Right renal pelvis (tissue), 4 donors: ENCODE data around the gene NDRG3. TPM values are rescaled to one million over a fixed set of nuclear protein-coding genes. Genes with fewer than 3 reads are reported as not detected.

Experiments used
- DNase-seq, 4 donors: peaks; one replicate each; pipeline ENCODE4 v3.0.0-alpha.2; 2013; ENCODE audit warnings: low read depth in 4 of 4, low spot score in 3 of 4, missing footprints in 1 of 4
- polyA plus RNA-seq, 4 donors: library from polyadenylated mRNA; unstranded; fragments of 120-200 nt; gene quantifications; one replicate each; pipeline ENCODE4 v1.2.1, GENCODE V29; 2013; ENCODE audit not compliant: insufficient read length in 4 of 4

Gene NDRG3
- polyA plus RNA-seq, 4 donors = 31.3 to 35.9 (median 33.9) TPM

GRCh38 chr20:36768768-36769430 lies 23.0 kb upstream of the NDRG3 start:
- no peak for DNase-seq

GRCh38 chr20:36761125-36761524 lies 15.2 kb upstream of the NDRG3 start:
- DNase-seq = no peak

- DNase-seq = no peak
These were observed 14.8 kb upstream of the NDRG3 start for GRCh38 chr20:36760647-36761046.

DNA sequence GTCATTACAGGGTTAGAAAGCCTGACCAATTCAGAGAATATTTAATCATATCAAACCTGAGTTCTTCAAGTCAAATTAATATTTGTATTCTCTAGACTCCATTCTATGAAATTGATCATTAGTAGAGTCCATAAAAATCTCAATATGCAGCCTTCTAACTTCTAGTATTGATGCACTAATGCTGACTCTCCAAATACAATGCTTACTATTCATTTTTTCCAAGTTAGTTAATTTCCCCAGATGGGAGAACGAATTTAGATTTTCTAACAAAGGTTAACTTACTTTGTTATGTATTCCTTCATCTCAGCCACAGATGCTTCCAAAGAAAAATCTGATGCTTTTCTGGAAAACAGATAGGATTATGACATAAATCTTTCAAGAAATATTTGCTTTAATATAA lies 12.4 kb upstream of the NDRG3 start:
- no peak for DNase-seq

- no peak for DNase-seq
These were observed 10.6 kb upstream of the NDRG3 start for GRCh38 chr20:36756496-36756895.

DNA sequence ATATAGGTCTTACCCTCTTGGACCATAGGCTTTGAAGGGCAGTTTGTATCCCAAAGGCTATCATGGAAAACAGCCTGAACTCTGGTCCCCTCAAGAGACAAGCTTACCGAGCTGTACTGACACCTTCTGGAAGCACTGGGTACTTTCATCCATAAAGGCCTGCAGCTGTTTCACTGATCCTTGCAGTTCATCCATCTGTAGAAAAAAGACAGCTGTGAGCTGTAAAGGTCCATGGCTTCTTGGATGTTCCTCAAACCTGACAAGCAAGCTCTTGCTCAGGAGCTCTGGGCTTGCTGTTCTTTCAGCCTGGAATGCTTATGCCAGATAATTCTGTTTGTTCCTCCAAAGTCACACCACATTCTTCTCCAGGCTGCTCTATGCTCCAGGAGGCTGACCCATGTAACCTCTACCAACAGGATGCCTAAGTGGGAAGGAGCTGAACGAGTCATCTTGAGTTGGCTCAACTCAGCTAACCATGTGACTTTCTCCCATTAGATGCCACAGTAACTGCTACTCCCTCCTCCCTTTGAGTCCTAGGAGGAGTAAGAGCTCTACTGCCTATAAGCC lies 8.8 kb upstream of the NDRG3 start:
- DNase-seq = peak in 3 of 4 donors; percentile 53 to 62 (median 56)

- DNase-seq = no peak
These were observed 6.7 kb upstream of the NDRG3 start for GRCh38 chr20:36752582-36752981.

- DNase-seq = peak in 1 of 4 donors; percentile 14
These were observed 510 bp downstream of the NDRG3 start for GRCh38 chr20:36745234-36745926.

GRCh38 chr20:36744764-36745191 lies 1.1 kb downstream of the NDRG3 start:
- no peak for DNase-seq

- no peak for DNase-seq
These were observed 1.6 kb downstream of the NDRG3 start for GRCh38 chr20:36744243-36744642.

- no peak for DNase-seq
These were observed 3.3 kb downstream of the NDRG3 start for GRCh38 chr20:36742558-36742957.

DNA sequence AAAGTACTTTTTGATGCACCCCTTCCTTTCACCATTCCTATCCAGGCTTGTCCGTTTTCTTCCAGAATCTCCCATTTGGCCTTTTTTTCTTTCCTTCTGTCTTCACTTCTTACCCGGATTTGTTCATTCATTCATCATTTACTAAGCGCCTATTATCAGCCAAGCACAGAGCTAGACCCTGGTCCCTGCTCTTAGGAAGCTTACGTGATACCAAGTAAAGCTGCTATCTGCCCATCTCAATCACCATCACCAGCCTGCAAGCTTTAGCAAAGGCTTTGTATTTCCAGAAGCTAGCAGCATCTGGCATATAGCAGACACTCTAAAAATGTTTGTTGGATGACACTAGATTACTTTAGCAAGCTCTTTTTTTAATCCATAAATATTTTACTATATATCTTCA lies 4.8 kb downstream of the NDRG3 start:
- no peak for DNase-seq

- DNase-seq = no peak
These were observed 8.7 kb downstream of the NDRG3 start for GRCh38 chr20:36737183-36737499.

GRCh38 chr20:36736451-36737182 lies 9.3 kb downstream of the NDRG3 start:
- DNase-seq = no peak

- no peak for DNase-seq
These were observed 13.4 kb downstream of the NDRG3 start for GRCh38 chr20:36732456-36732855.

DNA sequence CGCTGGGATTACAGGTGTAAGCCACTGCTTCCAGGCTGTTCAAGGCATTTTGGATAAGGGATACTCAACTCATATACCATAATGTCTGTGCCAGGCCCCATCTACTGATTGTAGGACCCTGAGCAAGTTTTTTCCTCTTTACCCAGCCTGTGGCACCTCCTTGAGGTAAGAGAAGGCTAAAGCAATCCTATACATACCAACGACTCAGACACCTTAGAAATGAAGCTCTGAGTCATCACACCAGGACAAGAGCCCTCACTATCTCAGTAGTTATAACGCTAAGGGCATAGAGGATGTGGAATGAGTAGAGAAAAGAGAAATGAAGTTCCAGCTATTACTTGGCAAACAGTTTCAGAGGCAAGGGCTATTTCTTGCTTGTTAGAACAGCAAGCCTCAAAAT lies 16.9 kb downstream of the NDRG3 start:
- no peak for DNase-seq

- no peak for DNase-seq
These were observed 19.7 kb downstream of the NDRG3 start for GRCh38 chr20:36726168-36726567.

DNA sequence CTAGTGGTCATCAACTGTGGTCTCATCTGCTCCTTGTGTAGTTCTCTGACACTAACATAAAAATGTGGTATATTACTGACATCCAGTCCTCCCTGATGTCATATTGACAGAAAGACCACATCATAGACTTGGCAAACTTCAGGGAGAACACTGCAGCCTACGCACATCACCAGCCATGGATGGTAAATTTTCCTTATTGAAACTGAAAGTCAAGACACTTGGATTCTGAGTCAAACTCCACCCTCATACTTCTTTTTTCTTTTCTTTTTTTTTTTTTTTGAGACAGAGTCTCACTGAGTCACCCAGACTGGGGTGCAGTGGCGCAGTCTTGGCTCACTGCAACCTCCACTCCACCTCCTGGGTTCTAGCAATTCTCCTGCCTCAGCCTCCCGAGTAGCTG lies 25.4 kb downstream of the NDRG3 start:
- no peak for DNase-seq

- no peak for DNase-seq
These were observed 28.2 kb downstream of the NDRG3 start for GRCh38 chr20:36717657-36718056.

- DNase-seq = no peak
These were observed 28.9 kb downstream of the NDRG3 start for GRCh38 chr20:36717021-36717420.

GRCh38 chr20:36712775-36713174 lies 33.1 kb downstream of the NDRG3 start:
- no peak for DNase-seq

GRCh38 chr20:36709126-36709525 lies 36.8 kb downstream of the NDRG3 start:
- no peak for DNase-seq
